IMR-90 (cell line): Measurements from ENCODE around the gene BEND3.

Source experiments
- BHLHE40 ChIP-seq: fragments of 150-350 bp; IDR thresholded peaks from 2 replicates; pipeline ENCODE4 v1.6.1; 2016; ENCODE audit warnings: mild to moderate bottlenecking, low read depth, low read length
- CEBPB ChIP-seq: IDR thresholded peaks from 2 replicates; pipeline ENCODE4 v1.6.1; 2012; ENCODE audit warnings: low read depth, low read length, improper control_type of control experiment
- CHD1 ChIP-seq: IDR thresholded peaks from 2 replicates; pipeline ENCODE4 v1.6.1; 2012; ENCODE audit warnings: low read depth, low read length, improper control_type of control experiment
- CTCF ChIP-seq: conservative IDR thresholded peaks from 2 replicates; pipeline ENCODE4 v1.5.1; 2012; ENCODE audit warnings: mild to moderate bottlenecking, low read depth, low read length, improper control_type of control experiment
- NFE2L2 ChIP-seq: fragments of 150-350 bp; IDR thresholded peaks from 2 replicates; pipeline ENCODE4 v1.6.1; 2016; ENCODE audit warnings: low read depth, mild to moderate bottlenecking, low read length
- POLR2A ChIP-seq: IDR thresholded peaks from 2 replicates; pipeline ENCODE4 v1.6.1; 2012; ENCODE audit warnings: mild to moderate bottlenecking, low read depth, low read length
- RAD21 ChIP-seq: IDR thresholded peaks from 2 replicates; pipeline ENCODE4 v1.6.1; 2012; ENCODE audit warnings: low read length, improper control_type of control experiment
- RCOR1 ChIP-seq: IDR thresholded peaks from 2 replicates; pipeline ENCODE4 v1.6.1; 2012; ENCODE audit warnings: mild to moderate bottlenecking, low read length, improper control_type of control experiment; ENCODE audit not compliant: insufficient replicate concordance
- RFX5 ChIP-seq: IDR thresholded peaks from 2 replicates; pipeline ENCODE4 v1.8.0; 2012; ENCODE audit warnings: low read depth, mild to moderate bottlenecking, low read length, moderate library complexity
- SMC3 ChIP-seq: fragments of 150-350 bp; IDR thresholded peaks from 2 replicates; pipeline ENCODE4 v1.6.1; 2016; ENCODE audit warnings: low read depth, mild to moderate bottlenecking, antibody characterized with exemption, low read length, moderate library complexity
- USF2 ChIP-seq: fragments of 150-350 bp; IDR thresholded peaks from 2 replicates; pipeline ENCODE4 v1.6.1; 2017; ENCODE audit warnings: mild to moderate bottlenecking, antibody characterized with exemption, low read length, low read depth

- TF ChIP-seq RAD21 (no peak), CTCF (no peak), NFE2L2 (no peak), POLR2A (no peak), SMC3 (no peak), CEBPB (no peak), BHLHE40 (no peak), RCOR1 (no peak), RFX5 (no peak), USF2 (no peak), CHD1 (no peak)
Measured at GRCh38 chr6:107103082-107103481, 12.2 kb downstream of the BEND3 start.
